ENCODE measurements around the gene HS3ST3A1.

The HS3ST3A1 gene

DNA sequence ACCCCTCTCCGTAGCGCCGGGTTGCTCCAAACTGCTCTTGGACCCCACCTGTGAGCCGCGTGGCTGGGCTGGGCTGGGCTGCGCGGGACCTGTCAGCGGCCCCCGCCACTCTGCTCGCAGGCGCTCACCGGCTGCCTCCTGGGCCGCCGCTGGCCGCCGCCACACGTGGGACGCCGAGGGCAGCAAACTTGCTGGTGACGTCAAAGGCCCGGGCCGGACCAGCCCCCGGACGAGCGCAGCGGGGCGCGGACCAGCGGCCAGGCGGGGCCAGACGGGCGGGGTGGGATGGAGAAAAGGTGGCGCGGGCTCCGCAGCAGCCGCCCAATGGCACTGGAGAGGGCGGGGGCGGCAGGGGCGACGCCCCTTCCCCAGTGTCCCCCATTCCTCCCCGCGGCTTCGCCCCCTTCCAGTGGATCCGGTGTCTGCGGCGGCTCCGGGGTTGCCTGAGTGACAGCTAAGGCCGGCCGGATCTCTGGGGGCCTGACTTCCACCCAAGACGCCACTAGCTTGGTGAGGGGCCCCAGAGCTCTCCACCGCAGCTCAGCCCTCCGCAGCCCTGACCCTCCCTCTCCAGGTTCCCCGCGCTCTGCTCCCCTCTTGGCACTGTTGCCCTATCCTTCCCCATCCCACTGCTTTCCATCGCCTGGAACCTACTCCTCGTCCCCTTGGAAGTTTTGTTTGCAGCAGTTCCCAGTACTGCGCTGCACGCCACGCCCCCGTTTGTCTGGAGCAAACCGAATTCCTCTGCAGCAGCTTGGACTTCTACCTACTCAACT, at the start of gene HS3ST3A1:
HS3ST3A1 (minus strand) TSS at position 154 of the 776 bp plus-strand sequence. CDS start 800 bp downstream, outside the sequence.
- no peak for DNase-seq

DNA sequence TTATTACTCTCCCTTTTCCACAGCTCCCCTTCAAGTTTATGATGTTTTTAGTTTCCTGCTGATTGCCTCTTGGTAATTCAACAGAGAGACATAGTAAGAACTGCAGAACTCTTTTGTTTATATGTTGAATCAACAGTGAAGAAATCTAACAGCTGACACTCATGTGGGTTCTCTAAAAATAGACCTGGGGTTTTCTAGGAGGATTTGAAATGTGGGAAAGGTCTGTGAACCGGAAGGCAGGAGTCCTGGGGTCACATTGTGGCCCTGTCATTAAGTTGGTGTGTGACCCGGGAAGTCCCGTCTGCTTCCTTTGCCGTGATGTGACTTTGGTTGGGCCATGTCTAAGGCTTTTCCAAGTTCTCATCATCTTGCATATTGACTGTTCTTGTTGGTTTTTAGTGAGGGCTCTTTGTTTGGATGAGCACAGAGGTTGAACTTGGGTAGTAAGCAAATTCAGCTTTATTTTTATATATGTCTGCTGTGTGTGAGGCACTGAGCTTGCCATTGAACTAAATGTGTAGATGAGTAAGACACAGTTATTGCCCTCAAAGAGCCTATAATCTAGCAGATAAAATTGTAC, 48.5 kb upstream of the HS3ST3A1 start:
- no peak for DNase-seq

DNA sequence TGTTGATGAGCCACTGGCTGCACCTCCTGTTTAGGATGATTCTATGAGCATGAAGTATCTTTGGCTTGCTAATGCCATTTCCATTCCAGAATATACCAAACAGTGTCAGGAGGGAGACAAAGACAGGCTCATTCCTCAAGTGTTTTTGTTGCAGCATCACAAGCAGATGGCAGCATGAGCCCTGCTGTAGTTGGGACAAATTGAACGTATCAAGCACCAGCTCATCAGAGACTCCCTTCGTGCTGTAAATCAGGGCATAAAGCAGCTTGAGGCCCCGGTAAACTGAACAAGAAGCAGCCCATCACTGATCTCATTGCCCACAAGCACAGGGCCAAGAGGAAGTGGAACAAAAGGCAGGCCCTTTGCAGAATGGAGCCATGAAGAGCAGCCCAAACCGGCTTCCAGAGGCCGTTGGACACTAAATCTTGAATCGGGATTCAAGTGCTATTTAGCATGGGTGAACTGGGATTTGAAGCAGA, 45.9 kb upstream of the HS3ST3A1 start:
- no peak for DNase-seq

DNA sequence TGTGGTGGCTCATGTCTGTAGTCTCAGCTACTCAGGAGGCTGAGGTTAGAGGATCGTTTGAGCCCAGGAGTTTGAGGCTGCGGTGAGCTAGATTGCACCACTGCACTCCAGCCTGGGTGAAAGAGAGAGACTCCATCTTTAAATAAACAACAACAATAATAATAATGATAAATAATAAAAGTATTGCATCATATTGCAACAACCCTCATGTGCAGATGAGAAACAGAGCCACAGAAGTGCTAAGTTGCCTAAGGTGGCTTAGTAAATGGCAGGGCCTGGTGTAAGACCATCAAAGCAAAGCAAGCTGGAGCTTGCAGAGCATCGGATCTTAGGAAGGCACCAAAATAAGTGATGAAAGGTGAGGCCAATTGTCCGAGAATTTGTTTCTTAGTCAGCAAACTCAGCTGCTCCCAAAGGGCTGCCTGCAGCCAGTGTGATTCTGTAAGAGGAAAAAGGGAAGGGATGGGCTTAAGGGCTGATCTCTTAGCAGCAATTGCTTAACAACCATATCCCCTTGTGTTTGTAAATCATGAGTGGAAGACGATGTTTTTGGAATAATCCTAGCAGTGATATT, 45.3 kb upstream of the HS3ST3A1 start:
- no peak for DNase-seq

DNA sequence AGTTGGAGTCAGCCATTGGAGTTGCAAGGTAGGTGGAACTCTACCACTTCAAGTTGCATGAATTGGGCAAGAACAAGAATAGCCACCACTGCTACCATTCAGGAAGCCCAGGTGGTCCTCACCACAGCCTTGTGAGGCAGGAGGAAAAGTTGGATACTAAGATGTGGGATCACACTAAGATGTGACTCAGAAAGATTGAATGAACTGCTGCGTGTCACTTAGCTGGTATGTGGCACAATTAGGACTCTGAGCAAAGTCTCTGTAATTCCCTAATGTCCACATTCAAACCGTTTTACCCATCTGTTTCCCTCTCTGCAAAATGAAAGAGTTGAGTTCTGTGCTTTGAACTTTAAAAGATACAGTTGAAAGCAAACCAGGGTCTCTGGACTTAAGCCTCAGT, 44.7 kb upstream of the HS3ST3A1 start:
- no peak for DNase-seq

DNA sequence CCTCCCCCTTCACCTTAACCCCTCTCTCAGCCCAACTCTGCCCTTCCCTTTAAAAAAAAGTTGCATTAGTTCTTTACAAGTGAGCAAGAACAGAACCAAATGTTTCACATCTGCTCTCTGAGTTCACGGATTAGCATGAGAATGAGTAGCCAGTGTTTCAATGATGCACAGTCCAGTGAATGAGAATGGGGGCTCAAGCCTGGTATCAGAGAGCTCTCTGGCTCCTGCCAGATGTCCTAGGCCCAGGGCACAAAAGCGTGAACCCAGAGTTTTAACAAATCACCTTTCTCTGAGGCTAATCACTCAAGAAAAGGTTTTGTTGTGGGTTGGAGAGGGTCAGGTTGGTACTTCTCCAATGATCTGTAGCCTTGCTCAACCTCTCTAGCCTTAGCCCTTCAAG, 41.5 kb upstream of the HS3ST3A1 start:
- no peak for DNase-seq

DNA sequence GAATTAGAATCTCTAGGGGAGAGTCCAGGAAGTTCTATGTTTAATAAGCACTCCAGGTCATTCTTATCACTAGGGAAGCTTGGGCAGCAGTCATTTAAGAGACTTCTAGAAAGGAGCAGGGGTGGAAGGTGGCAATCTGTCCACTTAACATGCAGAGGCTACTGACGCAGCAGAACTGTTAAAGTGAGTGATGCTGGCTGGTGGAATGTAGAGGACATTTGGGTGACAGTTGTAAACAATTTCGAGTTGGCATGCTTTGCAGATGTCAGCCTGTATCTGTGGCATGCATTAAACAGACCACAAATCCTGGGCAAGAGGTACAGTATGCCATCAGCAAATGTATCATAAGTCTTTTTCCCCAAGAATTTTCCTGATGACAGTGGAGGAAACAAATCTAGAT, 40.5 kb upstream of the HS3ST3A1 start:
- no peak for DNase-seq

DNA sequence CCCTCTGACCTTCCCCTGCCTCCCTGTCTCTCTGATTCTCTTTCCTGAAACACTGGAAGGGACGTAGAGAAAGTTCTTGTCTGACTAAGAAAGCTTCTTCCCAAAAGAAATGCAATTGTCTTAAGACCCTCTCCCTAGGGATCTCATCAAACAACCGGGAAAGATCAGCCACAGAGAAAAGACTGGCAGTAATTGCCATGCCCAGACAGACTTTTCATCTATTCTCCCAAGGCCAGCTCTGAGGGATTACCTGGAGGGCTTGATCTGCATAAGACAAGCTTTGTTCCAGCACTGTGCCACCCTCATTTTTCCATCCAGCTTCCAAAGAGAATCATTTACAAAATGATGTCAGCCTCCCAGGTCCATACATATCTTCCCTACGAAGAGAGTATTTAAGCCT, 38.8 kb upstream of the HS3ST3A1 start:
- no peak for DNase-seq

DNA sequence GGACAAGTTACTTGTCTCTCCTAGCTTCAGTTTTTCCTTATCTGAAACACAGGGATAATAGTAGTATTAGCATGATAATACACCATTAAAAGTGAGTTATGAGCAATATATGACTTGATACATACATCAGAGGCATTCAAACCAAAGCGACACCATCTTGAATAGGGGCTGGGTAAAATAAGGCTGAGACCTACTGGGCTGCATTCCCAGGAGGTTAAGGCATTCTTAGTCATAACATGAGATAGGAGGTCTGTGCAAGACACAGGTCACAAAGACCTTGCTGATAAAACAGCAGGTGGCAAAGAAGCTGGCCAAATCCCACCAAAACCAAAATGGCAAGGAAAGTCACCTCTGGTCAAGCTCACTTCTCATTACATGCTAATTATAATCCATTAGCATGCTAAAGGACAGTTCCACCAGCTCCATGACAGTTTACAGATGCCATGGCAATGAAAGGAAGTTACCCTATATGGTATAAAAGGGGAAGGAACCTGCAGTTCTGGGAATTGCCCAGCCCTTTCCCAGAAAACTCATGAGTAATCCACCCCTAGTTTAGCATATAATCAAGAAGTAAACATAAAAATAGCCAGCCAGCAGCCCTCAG, 37.2 kb upstream of the HS3ST3A1 start:
- DNase-seq, result no peak

DNA sequence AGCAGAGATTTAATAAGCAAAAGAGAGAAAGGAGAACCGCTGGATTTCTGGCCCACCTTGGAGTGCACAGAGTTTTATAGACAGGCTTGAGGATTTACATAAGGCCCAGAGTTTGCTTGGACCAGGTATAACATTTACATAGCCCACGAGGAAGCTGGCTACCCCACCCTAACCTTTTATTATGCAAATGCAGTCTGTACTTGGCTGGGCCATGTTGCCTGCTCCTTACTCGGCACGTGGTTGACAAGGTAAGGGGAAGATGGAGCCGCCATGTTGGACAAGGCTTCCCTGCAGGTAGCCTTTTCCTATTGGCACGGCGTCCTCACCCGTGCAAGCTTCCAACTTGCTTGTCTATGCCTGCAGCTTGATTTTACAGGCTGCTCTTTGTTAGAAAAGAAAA, 35.2 kb upstream of the HS3ST3A1 start:
- DNase-seq, result no peak

DNA sequence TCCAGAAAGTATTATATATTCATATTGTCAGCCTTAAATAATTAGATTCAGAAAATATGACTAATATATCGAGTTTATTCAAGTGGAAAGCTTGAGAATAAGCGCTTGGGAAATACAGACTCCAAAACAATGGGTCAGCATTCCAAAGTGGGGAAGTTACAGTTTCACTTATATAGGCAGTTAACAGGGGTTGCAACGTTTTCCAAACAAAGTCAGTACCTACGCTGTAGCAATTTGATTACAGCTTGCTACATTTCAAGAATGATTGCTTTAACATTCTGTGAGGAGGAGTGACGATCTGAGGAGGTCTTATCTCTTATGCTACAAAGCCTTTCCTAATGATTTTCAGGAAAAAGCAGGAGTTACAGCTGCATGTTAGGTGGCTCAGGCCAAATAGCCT, 34.2 kb upstream of the HS3ST3A1 start:
- no peak for DNase-seq

DNA sequence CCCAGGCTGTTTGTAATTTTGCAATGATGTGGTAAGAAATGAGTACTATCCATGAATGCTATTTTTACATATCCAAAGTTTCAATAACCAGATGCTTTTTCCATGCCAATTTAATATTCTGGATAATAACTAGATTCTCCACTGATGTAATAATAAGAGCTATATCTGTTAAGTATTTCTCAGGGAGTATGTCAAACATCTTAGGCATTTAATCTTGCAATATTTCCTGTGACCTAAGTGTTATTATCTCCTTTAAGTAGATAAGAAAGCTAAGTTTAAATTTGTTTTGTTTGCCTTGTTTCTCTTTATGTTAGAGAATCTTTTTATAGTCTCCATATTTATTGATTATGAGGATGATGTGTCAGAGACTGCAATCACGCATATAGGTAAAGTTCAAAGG, 32.3 kb upstream of the HS3ST3A1 start:
- DNase-seq, result no peak

DNA sequence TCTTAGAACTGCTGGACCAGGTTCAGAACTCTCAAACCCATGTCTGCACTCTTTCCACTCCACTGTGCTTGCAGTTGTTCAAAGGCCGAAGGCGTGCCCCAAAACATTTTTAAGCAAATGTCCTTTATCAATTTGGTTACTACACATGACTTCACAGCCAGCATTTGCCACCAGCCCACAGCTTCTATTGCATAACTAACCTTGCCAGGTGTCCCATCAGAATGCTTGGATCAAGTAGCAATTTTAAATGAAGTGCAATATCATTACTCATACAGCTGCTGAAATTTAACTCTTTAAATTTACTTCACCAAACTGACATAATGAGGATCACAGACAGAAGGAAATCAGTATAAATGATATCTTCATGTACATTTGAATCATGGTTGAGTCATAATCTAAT, 29.8 kb upstream of the HS3ST3A1 start:
- no peak for DNase-seq

DNA sequence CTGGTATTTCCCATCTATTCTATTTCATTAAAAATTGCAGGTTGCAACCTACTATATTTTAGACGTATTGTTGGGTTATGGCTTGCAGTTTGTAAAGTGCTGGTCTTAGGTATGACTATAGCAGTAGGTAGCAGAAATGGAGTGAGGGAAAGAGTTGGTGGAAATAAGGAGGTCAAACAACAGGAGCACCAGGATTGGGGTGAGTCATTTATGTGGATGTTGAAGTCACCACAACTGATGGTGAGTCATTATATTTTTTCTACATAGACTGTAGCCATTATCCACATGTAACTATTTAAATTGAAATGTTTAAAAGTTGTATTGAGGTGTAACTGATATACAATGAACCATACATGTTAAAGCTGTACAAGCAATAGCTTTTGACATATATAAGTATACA, 25.0 kb upstream of the HS3ST3A1 start:
- no peak for DNase-seq

DNA sequence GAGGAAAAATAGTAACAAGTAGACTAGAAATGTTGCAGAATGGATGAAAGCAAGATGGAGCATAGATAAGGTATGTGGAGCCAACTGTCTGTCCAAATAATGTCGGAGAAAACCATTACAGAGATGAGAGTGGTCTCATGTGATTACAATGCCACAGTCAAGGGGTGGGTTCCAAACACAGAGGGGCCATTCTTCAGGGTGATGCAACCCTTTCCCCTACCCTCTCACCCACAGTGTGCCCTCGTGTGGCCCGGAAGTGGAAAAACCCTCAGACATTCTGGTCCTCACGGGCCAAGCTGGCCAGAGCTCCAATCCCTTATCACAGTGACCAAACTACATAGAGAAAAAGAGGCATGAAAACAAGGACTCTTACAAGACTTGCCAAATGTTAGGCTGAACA, 17.7 kb upstream of the HS3ST3A1 start:
- DNase-seq, result no peak

DNA sequence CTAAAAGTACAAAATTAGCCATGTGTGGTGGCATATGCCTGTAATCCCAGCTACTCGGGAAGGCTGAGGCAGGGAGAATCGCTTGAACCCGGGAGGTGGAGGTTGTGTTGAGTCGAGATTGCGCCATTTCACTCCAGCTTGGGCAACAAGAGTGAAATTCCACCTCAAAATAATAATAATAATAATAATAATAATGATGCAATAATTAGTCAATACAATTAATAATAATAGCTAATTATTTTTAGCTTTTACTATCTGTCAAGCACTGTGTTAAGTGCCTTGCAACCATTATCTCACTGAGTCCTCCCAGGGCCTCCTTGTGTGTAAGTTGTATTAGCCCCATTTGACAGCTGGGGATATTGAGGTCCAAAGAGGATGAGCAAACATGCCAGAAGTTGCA, 14.3 kb upstream of the HS3ST3A1 start:
- DNase-seq, result no peak

DNA sequence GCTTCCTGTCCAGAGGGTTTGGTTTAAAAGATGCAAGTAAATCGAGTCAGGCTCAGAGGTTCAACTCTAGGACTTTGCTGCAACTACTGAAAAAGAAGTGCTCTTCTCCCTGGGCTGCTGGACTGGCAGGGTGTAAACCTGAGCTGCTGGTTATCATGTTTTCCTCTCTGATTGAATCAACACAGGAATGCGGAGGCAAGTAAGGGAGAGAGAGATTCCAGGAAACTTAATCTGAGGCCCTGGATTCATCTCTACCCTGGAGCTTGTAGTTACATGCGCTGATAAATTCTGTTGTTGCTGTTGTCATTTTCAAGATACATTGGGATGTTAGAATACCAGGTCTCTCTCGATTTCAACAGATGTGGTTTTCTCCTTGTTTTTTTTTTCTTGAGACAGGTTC, 8.2 kb upstream of the HS3ST3A1 start:
- no peak for DNase-seq

DNA sequence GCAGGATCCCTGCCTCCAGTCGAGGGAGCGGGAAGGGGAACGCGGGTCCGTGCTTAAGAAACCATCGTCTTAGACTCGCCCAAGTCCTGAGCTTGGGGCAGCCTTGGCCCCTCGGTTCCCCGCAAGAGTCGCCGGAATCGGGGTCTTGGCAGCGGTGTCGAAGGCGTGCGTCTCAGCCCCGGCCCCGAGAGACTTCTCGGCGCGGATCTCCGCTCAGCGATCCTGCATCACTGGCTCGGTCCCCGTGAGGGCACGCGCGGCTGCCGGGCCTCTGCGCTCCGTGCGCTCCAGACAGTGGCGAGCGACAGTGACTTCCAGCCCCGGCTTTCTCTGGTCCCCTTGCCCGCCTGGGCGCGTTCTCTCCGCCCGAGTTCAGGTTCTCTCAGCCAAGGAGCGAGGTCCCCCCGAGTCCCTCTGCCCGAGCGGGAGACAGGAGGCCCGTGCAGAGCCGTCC, 380 bp downstream of the HS3ST3A1 start:
- DNase-seq, result no peak

DNA sequence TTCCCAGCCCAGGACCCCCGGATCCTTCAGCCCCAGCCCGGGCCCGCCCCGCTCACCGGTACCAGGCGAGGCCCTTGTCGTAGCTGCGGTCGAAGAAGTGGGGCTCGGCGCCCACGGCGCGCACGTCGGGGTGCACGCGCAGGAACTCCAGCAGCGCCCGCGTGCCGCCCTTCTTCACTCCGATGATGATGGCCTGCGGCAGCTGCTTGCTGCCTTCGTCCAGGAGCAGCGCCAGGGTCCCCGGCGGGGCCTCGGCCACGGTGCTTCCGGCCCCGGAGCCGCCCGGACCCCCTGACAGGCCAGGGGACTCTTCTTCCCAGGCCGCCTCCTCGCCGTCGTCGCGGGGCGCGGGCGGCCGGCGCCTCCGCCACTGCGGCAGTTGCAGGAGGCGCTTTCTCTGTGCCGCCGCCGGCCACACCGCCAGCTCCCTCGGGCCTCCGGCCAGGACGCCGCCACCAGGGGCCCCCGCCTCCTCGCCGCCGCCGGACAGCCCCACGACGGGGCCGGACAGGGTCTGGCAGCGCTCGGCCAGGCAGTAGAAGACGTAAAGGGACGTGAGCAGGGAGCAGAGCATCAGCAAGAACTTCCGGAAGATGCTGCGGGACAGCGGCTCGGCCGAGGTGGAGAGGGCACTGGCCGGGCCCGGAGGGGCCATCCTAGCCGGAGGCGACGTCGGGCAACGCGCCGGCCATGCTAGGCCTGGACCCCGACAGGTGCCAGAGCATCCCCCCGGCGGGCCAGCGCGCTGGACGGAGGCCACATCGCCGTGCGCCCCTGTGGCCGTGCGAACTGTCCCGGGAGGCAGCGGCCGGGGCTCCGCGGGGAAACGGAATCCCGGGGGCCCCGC, 1.0 kb downstream of the HS3ST3A1 start:
- DNase-seq, result no peak

DNA sequence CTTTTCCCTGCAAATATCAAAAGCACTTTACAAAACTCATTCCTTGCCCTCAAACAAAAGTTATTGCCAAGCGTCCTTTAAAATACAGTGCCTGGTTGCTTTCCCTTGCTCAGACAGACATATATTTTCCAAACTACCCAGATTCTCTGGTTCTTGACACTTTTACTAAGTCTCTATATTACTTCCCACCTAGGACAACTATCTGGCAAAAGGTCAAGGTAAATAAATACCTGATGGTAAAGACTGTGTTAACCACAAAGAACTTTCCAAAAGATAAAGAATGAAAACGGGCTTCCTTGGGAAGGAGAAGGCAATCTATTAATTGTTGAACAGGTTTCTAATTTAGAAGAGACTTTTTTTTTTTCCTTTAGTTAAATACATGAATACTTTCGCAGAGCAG, 1.9 kb downstream of the HS3ST3A1 start:
- no peak for DNase-seq

DNA sequence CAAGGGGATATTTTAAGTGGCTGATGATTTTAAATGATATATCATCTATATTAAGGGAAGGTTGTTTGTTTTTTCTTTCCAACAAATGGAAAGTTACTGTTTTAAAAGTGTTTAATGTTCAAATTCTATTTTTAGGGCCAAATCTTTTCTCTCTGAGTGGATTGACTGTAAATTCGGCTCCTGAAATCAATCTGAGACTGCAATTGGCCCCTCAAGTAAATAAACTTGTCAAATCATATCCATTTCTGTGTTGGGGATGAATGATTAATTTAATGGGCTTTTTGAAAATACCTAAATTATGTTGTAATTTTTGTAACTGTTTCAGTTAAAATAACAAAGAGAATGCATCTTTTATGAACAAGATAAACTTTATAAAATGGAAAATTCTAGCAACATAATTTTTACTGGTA, 2.6 kb downstream of the HS3ST3A1 start:
- DNase-seq, result no peak

DNA sequence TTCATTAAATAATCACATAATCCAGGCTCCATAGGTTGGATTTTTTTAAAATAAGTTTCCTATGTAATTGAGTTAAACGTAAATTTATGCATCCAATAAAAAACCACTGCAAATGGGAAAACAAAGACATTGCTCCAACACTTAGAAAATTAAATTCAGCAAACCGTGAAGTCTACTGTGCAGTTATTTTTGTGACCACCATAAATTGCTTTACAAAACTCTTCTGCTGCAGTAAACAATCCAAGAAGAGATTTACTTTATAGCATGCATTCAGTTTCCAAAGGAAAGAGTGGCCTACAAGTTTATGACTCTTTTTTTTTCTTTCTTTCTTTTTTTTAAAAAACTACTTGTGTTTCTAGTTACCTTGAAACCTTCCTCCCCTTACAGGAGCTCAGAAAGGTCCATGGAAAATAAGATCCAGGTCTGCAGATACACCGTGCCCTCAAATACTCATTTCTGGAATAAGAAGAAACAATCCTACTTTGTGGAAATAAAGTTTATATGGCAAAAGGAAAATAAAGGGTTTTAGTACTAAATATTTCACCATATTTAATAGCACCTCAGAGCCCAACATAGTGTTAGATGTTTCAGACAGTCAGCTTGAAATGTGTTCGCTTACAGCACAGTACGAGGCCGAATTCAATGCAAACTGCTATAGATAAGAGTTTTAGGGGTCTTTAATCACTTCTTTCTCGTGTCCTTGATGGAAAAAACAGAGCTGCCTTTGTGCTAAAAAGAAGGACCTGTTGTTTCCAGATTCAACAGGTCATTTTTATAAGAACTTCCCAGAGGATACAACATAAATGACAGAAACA, 3.2 kb downstream of the HS3ST3A1 start:
- DNase-seq, result no peak
